Jurkat, Clone E6-1 (cell line): ENCODE results near the gene MT1A. TPM values are rescaled to one million over a fixed set of nuclear protein-coding genes. Genes with fewer than 3 reads are reported as not detected.

ENCODE experiments used
- DNase-seq: peaks from one replicate; pipeline ENCODE4 v3.0.0-alpha.2; 2011; ENCODE audit warnings: low read depth, low spot score
- H3K4me3 ChIP-seq: 2 replicates; pipeline ENCODE4 v1.5.1; 2011; ENCODE audit warnings: mild to moderate bottlenecking, low read length, control low read depth, moderate library complexity
- polyA plus RNA-seq: library from polyadenylated mRNA; unstranded; fragments of >200 nt; gene quantifications from one replicate; pipeline ENCODE4 v1.2.1, GENCODE V29; 2012; ENCODE audit warnings: missing spikeins; ENCODE audit not compliant: insufficient read length, insufficient read depth

MT1A gene
- not detected for polyA plus RNA-seq

- DNase-seq: no peak
- H3K4me3 ChIP-seq: no peak within 1 kb of the TSS
These were observed at the start of gene MT1A for GRCh38 chr16:56637814-56638750. Gene MT1A, plus strand, starts transcription at chr16:56638666. Its CDS starts 73 bp downstream, at chr16:56638739.

DNA sequence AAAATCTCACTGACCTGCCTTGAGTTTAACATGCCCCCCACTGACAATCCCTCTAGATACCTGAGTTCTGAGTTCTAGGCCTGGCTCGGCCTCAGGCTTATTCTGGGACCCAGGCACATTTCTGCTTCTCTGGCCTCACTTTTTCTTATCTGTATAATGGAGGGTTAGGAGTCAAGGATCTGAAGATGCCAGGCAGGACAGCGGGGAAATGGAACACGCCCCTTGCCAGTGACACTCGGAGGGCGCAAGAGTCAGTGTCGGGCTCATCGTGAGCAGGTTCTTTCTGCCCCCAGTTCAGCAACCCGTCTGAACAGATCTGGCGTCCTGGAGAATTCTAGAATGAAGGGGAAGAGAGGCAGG is 49.7 kb upstream of the MT1A start:
- no peak overlapping the region for H3K4me3 ChIP-seq

DNA sequence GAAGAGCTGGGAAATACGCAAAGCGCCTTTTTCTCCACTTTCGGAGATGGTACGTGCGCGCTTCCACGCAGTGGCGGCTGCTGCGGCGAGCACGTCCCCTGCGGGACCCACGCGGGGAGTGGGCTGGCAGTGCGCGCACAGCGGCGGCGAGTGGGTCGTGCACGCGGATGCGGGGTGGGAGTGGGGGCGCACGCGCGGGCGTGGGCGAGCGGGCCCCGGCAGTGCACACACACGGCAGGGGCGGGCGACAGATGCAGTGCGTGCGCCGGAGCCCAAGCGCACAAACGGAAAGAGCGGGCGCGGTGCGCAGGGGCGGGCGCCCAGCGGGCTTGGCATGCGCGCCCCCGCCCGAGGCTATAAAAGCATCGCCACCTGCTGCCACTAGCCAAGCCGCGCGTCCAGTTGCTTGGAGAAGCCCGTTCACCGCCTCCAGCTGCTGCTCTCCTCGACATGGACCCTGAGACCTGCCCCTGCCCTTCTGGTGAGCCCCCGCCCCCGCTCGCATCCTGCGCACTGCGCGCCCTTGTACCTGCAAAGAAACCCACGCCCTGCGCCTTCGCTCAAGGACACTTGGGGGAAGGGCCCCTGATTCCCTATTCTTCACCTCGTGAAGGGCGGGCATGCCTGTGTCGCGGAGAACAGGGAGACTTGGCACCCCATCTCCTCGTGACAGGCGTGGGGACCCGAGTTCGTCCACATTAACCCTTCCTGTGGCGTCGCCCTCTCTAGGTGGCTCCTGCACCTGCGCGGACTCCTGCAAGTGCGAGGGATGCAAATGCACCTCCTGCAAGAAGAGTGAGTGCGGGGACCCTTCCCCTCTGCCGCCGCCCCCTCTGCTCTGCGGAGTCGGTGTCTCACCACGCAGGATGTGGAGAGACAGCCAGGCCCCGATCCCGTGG is 49.1 kb upstream of the MT1A start, which contains the start of gene MT3:
Gene MT3, plus strand, starts transcription at position 388 of the 899 bp plus-strand sequence. Its CDS starts 63 bp downstream, at position 451.
- no peak for DNase-seq
- peak within 1 kb of the TSS; percentile 15; the same call in 1 of the 2 replicates for H3K4me3 ChIP-seq

More for the DNA sequence above, 49.7 kb upstream of the MT1A start:
- no peak for DNase-seq

GRCh38 chr16:56591377-56592060 is 46.9 kb upstream of the MT1A start:
- no peak for DNase-seq
- no peak overlapping the region for H3K4me3 ChIP-seq

DNA sequence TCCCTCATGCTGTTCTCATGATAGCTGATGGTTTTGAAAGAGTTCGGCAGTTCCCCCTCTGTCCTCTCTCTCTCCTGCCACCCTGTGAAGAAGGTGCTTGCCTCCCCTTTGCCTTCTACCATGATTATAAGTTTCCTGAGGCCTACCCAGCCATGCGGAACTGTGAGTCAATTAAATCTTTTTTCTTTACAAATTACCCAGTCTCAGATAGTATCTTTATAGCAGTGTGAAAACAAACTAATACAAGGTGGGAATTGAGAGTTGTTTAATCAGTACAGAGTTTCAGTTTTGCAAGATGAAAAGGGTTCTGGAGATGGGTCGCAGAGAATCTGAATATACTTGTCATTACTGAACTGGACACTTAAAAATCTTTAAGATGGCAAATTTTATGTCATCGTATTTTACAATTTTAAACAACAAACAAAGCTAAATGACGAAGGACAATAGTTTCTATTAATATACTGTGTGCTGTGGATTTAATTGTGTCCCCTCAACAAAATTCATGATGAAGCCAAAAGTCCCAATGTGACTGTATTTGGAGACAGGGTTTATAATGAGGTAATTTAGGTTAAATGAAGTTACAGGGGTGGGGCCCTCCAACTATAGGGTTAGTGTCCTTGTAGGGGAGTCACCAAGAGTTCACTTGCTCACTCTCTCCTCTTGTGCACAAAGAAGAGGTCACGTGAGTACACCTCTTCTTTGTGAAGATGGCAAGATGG is 44.7 kb upstream of the MT1A start:
- H3K4me3 ChIP-seq: no peak overlapping the region
- no peak for DNase-seq

DNA sequence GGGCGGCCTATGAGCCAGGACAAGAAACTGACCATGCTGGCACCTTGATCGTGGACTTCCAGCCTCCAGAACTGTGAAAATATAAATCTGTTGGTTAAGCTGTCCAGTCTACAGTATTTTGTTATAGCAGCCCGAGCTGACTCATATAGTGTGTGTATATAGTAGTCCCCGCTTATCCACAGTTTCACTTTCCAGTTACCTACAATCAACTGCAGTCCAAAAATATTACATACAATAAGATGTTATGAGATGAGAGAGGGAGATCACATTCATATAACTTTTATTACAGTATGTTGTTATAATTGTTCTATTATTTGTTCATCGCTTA is 44.2 kb upstream of the MT1A start:
- DNase-seq: no peak
- no peak overlapping the region for H3K4me3 ChIP-seq

DNA sequence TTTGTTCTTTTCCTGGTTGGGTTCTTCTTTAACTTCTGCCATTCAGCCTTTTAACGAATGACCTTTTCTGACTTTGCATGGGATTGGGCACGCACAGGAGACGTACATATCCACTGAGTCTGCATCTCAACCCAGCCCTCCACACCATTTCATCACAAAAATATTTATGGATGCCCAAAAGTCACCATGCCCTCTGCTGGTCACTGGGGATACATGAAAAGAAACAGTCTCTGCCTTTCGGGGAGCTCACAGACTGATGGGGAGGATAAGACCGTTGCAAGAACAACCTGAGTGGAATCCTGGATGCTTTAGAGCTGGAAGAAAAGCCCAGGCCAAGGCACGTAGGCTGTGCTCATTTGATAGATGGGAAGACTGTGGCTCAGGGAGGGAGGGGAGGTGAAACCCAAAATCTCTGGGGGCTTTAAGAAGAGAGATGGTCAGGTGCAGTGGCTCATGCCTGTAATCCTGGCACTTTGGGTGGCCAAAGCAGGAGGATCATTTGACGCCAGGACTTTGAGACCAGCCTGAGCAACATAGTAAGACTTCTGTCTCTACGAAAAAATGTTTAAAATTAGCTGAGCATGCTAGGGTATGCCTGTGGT is 38.0 kb upstream of the MT1A start:
- no peak for DNase-seq
- no peak overlapping the region for H3K4me3 ChIP-seq

DNA sequence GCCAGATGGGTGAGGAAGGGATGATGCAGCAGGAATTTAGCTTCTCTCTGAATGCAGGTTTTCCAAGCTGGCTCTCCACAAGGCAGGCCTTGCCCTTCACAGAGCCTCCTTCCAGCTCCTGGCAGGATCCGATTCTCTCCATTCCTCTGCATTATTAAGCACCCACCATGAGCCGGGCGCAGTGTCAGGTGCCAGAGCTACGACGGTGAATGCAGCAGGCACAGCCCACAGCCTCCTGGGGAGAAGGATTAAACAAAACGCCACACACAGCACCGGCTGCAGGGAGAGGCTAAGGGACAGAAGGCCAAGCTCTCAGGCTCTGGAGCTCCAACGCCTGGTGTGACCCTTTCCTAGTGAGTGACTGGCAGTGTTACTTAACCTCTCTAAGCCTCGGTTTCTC is 37.1 kb upstream of the MT1A start:
- no peak overlapping the region for H3K4me3 ChIP-seq
- DNase-seq: no peak

GRCh38 chr16:56603589-56603988 is 34.9 kb upstream of the MT1A start:
- peak; percentile 40 for DNase-seq
- H3K4me3 ChIP-seq: no peak overlapping the region

GRCh38 chr16:56604966-56605365 is 33.5 kb upstream of the MT1A start:
- DNase-seq: no peak
- H3K4me3 ChIP-seq: no peak overlapping the region

- no peak for DNase-seq
- no peak overlapping the region for H3K4me3 ChIP-seq
These were observed 33.0 kb upstream of the MT1A start for GRCh38 chr16:56605475-56605874.

- H3K4me3 ChIP-seq: no peak overlapping the region
- DNase-seq: no peak
These were observed 32.4 kb upstream of the MT1A start for GRCh38 chr16:56606071-56606475.

DNA sequence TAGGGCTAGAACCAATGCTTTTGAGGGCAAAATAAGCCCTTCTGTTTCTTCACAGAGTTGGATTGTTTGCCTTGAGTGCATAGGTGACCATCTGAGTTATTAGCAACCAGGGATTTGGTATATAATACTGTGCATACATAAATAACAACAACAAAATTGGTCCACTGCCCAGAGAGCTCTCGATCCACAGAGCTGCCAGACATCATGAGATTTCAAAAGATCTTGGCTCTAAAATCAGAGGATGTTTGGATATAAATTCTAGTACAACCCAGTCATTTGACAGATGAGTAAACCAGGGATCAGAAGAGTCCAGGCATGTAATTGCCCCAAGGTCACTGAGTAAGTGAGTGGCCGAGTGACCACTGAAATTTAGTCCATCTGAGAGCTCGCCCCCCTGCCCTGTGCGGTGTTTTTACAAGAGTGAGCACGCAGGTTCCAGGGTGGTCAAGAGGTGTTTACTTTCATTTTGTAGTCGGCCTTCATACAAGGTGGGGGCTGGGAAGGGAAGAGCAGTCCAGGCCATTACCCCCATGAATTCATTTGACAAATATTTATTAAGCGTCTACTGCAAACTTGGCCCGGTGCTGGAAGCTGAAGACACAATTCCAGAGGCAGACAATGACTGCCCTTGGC is 31.9 kb upstream of the MT1A start:
- no peak for DNase-seq
- H3K4me3 ChIP-seq: no peak overlapping the region

DNA sequence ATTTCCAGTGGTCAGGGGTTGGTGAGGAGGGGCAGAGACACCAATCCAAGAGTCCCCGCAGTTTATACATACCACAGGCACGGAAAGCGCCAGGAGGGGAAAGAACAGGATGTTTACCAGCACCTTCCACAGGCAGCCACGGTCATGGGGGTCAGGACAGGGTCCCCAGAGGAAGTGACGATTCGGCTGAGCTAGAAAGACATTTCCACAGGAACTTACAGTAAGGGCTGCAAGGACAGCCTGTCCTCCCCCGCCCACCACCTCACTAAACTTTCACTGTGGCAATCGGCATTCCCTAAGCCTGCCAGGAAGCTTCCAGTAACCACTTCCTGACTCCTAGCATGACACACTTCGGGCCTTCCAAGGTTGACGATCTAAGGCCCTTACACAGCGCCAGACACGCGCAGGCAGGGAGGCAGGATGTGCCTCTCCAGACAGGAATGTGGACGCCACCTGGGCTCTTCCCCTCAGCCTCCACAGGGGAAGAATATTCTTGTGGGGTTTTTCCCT is 31.3 kb upstream of the MT1A start:
- H3K4me3 ChIP-seq: no peak overlapping the region
- DNase-seq: no peak

DNA sequence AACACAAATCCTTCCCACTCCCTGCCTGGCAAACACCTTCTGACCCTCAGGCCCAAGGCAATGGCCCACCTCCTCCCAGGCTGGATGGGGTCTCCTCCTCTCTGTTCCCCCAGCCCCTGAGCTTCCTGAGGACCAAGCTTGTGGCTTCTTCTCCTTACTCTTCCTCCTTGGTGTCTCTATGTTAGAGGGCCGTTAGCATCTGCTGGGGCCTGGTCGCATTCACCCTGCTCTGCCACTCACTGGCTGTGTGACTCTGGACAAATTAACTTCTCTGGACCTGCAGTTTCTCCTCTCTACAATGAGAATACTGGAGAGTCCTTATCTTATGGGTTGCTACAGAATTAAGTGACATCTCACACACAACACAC is 30.8 kb upstream of the MT1A start:
- no peak for DNase-seq
- H3K4me3 ChIP-seq: peak overlapping the region; percentile 84

- peak within 1 kb of the TSS; percentile 84 for H3K4me3 ChIP-seq
- peak; percentile 88 for DNase-seq
These were observed 30.2 kb upstream of the MT1A start, which contains the start of gene MT2A for GRCh38 chr16:56608043-56608875. Gene MT2A, plus strand, starts transcription at chr16:56608584. Its CDS starts 72 bp downstream, at chr16:56608656.
